ENCODE results near the gene ANKRD55.
"Not testable (repeated sequence)": the region's sequence is repeated elsewhere in the genome, so short reads cannot be mapped to it uniquely, and the experiment has no call there.

ANKRD55 gene

DNA sequence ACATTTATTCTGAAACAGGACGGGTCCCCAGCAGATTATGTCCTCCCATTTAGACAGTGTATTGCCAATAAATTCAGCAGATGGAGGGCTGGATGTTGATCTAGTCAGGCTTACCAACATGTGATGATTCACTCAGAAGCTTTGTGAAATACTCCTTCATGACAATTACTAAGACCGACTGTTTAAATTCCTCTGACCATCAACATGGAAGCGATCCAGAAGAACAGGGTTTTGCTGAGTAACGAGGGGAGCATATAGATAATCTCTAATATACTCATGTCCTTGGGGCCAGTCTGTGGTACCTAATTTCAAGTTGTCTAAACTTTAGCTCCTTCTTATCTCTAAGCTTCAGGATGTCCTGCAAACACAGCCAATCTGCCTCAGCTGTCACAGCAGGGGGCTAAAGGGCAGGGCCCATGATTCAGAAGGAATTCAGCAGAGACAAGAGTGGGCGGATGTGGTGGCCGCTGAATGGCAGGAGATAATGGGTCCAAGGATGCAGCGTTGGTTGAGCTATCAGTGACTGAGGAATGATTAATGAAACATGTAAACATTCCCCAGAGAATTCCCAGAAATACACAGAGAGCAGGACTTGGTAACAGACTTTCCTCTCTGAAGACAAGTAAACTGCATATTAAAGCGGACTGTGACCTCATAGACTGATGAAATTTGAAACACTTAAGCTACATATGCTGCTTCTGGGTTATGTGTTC lies 109.4 kb downstream of the ANKRD55 start:
- Histone ChIP-seq H3K4me1 (ENCODE audit: control insufficient read depth, insufficient read depth, low read length) (no peaks in the 10 kb centered on the region), H3K27ac (ENCODE audit: low read length) (no peak overlapping the region)

DNA sequence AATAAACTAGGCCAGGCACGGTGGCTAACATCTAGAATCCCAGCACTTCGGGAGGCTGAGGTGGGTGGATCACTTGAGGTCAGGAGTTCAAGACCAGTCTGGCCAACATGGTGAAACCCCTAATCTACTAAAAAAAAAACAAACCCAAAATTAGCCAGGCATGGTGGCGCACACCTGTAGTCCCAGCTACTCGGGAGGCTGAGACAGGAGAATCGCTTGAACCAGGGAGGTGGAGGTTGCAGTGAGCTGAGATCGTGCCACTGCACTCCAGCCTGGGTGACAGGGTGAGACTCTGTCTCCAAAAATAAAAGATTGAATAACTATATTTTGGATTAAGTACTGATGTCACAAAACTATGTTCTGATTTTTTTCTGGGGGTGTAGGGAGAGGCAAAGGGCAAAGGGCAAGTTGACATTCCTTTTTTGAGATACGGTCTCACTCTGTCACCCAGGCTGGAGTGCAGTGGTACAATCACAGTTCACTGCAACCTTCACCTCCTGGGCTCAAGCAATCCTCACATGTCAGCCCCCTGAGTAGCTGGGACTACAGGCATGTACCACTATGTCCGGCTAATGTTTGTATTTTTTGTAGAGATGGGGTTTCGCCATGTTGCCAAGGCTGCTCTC lies 110.7 kb downstream of the ANKRD55 start:
- not testable (repeated sequence) for H3K9me3 ChIP-seq (ENCODE audit: control insufficient read depth in 2 of 2, low read length in 2 of 2); H3K9ac ChIP-seq (ENCODE audit: low read length in 2 of 2); H3K27me3 ChIP-seq (ENCODE audit: control insufficient read depth in 1 of 2, insufficient read depth in 2 of 2, low read length in 2 of 2); H3K4me3 ChIP-seq (ENCODE audit: low read length in 2 of 2); H3K36me3 ChIP-seq (ENCODE audit: control insufficient read depth in 2 of 2, insufficient read depth in 2 of 2, low read length in 2 of 2); H3K27ac ChIP-seq (ENCODE audit: low read length); H3K4me1 ChIP-seq (ENCODE audit: control insufficient read depth, insufficient read depth, low read length)

More for the DNA sequence above, 109.4 kb downstream of the ANKRD55 start:
- H3K9ac ChIP-seq (ENCODE audit: low read length in 2 of 2), result no peak overlapping the region
- H3K9me3 ChIP-seq (ENCODE audit: control insufficient read depth in 2 of 2, low read length in 2 of 2), result no peaks in the 10 kb centered on the region
- no peaks in the 10 kb centered on the region for H3K27me3 ChIP-seq (ENCODE audit: control insufficient read depth in 1 of 2, insufficient read depth in 2 of 2, low read length in 2 of 2)
- no peaks in the 10 kb centered on the region for H3K36me3 ChIP-seq (ENCODE audit: control insufficient read depth in 2 of 2, insufficient read depth in 2 of 2, low read length in 2 of 2)
- no peak overlapping the region for H3K4me3 ChIP-seq (ENCODE audit: low read length in 2 of 2)

DNA sequence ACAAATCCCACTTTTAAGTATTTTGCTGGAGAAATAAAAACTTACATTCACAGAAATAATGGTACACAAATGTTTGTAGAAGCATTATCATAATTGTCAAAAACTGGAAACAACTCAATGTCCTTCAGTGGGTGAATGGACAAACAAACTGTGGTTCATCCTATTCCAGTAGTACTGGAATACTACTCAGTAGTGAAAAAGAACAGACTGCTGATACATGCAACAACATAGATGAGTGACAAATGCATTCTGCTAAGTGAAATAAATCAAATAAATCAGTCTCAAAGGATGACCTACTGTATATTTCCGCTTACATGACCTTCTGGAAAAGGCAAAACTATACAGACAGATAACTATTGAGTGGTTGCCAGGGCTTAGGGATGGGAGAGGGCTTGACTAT lies 114.1 kb downstream of the ANKRD55 start:
- H3K27me3 ChIP-seq (ENCODE audit: control insufficient read depth in 1 of 2, insufficient read depth in 2 of 2, low read length in 2 of 2), result no peaks in the 10 kb centered on the region
- no peak overlapping the region for H3K9ac ChIP-seq (ENCODE audit: low read length in 2 of 2)
- H3K4me3 ChIP-seq (ENCODE audit: low read length in 2 of 2), result no peak overlapping the region
- no peaks in the 10 kb centered on the region for H3K4me1 ChIP-seq (ENCODE audit: control insufficient read depth, insufficient read depth, low read length)
- H3K27ac ChIP-seq (ENCODE audit: low read length), result no peak overlapping the region
- H3K9me3 ChIP-seq (ENCODE audit: control insufficient read depth in 2 of 2, low read length in 2 of 2), result no peaks in the 10 kb centered on the region
- H3K36me3 ChIP-seq (ENCODE audit: control insufficient read depth in 2 of 2, insufficient read depth in 2 of 2, low read length in 2 of 2), result no peaks in the 10 kb centered on the region

DNA sequence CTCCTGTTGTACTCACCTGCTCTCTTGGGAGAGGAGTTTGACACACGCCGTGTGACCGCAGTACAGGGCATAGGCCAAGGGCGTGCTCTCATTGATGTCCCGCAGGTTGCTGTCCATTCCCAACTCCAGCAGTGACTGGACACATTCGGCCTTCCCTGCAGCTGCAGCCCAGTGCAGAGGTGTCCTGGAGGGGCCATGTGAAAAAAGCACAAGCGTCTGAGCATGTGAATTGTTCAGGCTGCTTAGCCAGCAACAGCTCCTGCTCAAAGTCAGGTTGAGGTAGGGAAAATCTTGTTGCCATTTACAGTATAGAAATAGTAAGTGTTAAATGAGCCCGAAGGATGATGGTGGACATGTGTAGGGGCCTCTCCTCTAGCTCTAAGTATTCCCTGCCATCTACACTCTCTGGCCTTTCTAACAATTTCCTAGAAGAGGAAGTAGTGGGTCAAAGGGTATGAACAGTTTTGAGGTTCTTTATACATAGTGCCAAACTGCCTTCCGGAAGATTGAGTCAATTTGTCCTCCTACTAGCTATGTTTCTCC lies 116.5 kb downstream of the ANKRD55 start:
- Histone ChIP-seq H3K9ac (ENCODE audit: low read length in 2 of 2) (no peak overlapping the region), H3K4me1 (ENCODE audit: control insufficient read depth, insufficient read depth, low read length) (no peaks in the 10 kb centered on the region), H3K27ac (ENCODE audit: low read length) (no peak overlapping the region), H3K27me3 (ENCODE audit: control insufficient read depth in 1 of 2, insufficient read depth in 2 of 2, low read length in 2 of 2) (no peaks in the 10 kb centered on the region), H3K9me3 (ENCODE audit: control insufficient read depth in 2 of 2, low read length in 2 of 2) (no peaks in the 10 kb centered on the region), H3K36me3 (ENCODE audit: control insufficient read depth in 2 of 2, insufficient read depth in 2 of 2, low read length in 2 of 2) (no peaks in the 10 kb centered on the region), H3K4me3 (ENCODE audit: low read length in 2 of 2) (no peak overlapping the region)

DNA sequence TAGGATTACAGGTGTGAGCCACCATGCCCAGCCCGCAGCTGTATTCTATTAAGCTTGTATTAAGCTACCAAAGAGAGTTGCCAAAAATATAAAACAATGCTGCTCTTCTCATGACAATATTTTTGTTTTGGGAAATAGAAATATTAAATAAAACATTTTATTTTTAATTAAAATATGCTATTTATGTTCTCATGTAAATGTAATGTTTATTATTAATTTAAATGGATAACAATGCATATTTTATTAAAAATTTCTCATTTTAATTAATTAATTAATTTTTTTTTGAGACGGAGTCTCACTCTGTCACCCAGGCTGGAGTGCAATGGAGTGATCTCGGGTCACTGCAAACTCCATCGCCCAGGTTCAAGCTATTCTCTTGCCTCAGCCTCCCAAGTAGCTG lies 117.5 kb downstream of the ANKRD55 start:
- Histone ChIP-seq H3K27ac (ENCODE audit: low read length) (no peak overlapping the region), H3K9ac (ENCODE audit: low read length in 2 of 2) (no peak overlapping the region), H3K36me3 (ENCODE audit: control insufficient read depth in 2 of 2, insufficient read depth in 2 of 2, low read length in 2 of 2) (no peaks in the 10 kb centered on the region), H3K4me3 (ENCODE audit: low read length in 2 of 2) (no peak overlapping the region), H3K4me1 (ENCODE audit: control insufficient read depth, insufficient read depth, low read length) (no peaks in the 10 kb centered on the region), H3K9me3 (ENCODE audit: control insufficient read depth in 2 of 2, low read length in 2 of 2) (no peaks in the 10 kb centered on the region), H3K27me3 (ENCODE audit: control insufficient read depth in 1 of 2, insufficient read depth in 2 of 2, low read length in 2 of 2) (no peaks in the 10 kb centered on the region)

DNA sequence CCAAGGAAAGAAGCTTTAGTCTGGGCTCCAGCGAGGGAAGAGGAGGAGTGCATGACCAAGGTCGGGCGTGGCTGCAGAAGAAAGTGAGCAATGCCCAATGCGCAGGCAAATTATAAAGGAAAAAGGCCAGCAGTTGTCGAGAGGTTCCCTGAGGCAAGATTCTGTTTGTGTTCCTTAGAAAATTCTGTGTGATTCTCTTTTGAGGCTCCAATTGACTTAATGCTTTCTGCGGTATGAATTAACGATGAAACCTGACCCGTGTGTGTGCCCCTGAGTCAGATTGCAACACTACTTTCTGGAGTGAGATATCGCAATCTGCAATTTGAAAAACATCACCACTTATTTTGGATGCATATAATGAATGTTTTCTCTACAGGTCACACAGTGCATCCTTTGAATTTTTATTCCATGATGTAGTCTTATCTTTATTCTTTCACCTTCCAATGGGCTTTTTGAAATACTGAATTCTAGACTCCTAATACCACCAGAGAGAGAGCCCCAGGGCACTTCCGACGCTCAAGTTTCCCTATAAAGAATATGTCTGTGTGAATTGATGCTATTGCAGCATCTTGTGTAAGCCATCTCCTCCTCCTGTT lies 120.5 kb downstream of the ANKRD55 start:
- no peaks in the 10 kb centered on the region for H3K9me3 ChIP-seq (ENCODE audit: control insufficient read depth in 2 of 2, low read length in 2 of 2)
- no peak overlapping the region for H3K27ac ChIP-seq (ENCODE audit: low read length)
- H3K9ac ChIP-seq (ENCODE audit: low read length in 2 of 2), result no peak overlapping the region
- no peaks in the 10 kb centered on the region for H3K4me1 ChIP-seq (ENCODE audit: control insufficient read depth, insufficient read depth, low read length)
- no peaks in the 10 kb centered on the region for H3K36me3 ChIP-seq (ENCODE audit: control insufficient read depth in 2 of 2, insufficient read depth in 2 of 2, low read length in 2 of 2)
- no peak overlapping the region for H3K4me3 ChIP-seq (ENCODE audit: low read length in 2 of 2)
- H3K27me3 ChIP-seq (ENCODE audit: control insufficient read depth in 1 of 2, insufficient read depth in 2 of 2, low read length in 2 of 2), result no peaks in the 10 kb centered on the region

DNA sequence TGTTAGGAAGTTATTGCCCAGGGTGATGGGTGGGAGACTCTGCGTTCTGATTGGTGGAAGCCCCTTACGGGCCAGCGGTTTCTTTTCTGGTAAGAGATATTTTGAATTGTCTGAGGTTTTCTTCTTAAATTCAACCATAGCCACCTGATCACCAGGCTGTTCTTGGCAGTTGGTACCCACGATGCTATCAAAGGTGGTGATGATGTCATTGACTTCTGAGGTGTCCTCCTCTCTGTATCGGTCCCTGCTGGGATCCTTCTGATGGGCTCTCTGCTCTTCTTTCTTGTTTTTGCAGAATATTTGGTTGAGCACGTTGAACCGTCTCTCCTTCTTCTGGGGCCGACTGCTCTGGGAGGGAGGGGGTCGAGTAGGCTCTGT lies 121.7 kb downstream of the ANKRD55 start:
- H3K36me3 ChIP-seq (ENCODE audit: control insufficient read depth in 2 of 2, insufficient read depth in 2 of 2, low read length in 2 of 2), result no peaks in the 10 kb centered on the region
- no peak overlapping the region for H3K27ac ChIP-seq (ENCODE audit: low read length)

DNA sequence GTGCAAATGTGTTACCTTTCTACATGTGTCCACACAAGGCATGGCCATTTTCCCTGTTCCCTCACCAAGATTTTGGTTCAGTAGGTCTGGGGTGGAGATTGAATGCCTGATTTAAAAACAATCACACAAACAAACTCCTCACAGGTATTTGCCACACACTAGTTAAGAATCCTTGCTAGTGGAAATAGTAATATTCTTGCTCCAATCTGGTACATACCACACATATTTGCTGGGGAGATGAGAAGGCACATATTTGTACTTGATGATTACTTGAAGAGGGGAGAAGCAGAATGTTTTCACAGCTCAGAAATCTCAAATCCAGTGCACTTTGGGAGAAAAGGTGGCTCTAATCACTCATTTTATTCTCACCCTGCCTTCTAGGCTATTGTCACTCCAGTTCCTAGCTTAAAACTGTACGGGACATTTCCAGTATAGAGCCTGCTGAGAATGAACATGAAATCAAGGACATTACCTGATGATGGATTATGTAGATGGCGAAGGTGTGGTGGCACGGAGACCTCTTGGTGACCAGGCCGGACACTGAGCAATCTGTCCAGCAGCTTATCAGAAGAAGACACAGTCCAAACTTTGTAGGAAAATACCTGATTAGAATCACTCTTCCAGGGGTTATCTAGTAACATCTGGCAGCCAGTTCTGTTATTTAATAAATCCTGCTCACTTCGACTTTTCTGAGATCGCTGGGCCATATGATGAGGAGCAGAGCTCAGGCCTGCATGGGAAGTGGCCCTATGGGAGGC lies 122.3 kb downstream of the ANKRD55 start:
- no peak overlapping the region for H3K4me3 ChIP-seq (ENCODE audit: low read length in 2 of 2)
- no peak overlapping the region for H3K27ac ChIP-seq (ENCODE audit: low read length)
- no peaks in the 10 kb centered on the region for H3K36me3 ChIP-seq (ENCODE audit: control insufficient read depth in 2 of 2, insufficient read depth in 2 of 2, low read length in 2 of 2)
- no peaks in the 10 kb centered on the region for H3K27me3 ChIP-seq (ENCODE audit: control insufficient read depth in 1 of 2, insufficient read depth in 2 of 2, low read length in 2 of 2)
- H3K9me3 ChIP-seq (ENCODE audit: control insufficient read depth in 2 of 2, low read length in 2 of 2), result no peaks in the 10 kb centered on the region
- H3K4me1 ChIP-seq (ENCODE audit: control insufficient read depth, insufficient read depth, low read length), result no peaks in the 10 kb centered on the region
- H3K9ac ChIP-seq (ENCODE audit: low read length in 2 of 2), result no peak overlapping the region

More for the DNA sequence above, 121.7 kb downstream of the ANKRD55 start:
- Histone ChIP-seq H3K9me3 (ENCODE audit: control insufficient read depth in 2 of 2, low read length in 2 of 2) (no peaks in the 10 kb centered on the region), H3K9ac (ENCODE audit: low read length in 2 of 2) (no peak overlapping the region), H3K4me3 (ENCODE audit: low read length in 2 of 2) (no peak overlapping the region), H3K27me3 (ENCODE audit: control insufficient read depth in 1 of 2, insufficient read depth in 2 of 2, low read length in 2 of 2) (no peaks in the 10 kb centered on the region), H3K4me1 (ENCODE audit: control insufficient read depth, insufficient read depth, low read length) (no peaks in the 10 kb centered on the region)

DNA sequence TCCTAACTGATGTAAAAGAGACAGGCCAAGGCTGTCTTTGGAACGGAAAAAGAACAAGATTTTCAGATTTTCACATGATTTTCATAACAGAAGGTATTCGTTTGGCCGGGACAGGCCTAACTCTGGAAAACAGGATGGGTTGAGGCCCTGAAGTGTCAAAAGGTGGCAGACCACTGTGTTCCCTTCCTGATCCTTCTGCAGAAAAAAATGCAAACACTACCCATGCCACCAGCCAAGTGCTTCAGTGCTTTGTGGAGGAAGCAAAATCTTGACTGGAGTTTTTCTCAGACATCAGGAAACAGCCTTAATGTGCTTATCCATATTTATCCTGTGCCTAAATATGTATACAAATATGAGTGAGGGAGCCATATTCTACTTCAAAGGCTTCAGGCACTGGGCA lies 124.9 kb downstream of the ANKRD55 start:
- no peaks in the 10 kb centered on the region for H3K36me3 ChIP-seq (ENCODE audit: control insufficient read depth in 2 of 2, insufficient read depth in 2 of 2, low read length in 2 of 2)
- H3K27ac ChIP-seq (ENCODE audit: low read length), result no peak overlapping the region
- H3K9ac ChIP-seq (ENCODE audit: low read length in 2 of 2), result no peak overlapping the region

DNA sequence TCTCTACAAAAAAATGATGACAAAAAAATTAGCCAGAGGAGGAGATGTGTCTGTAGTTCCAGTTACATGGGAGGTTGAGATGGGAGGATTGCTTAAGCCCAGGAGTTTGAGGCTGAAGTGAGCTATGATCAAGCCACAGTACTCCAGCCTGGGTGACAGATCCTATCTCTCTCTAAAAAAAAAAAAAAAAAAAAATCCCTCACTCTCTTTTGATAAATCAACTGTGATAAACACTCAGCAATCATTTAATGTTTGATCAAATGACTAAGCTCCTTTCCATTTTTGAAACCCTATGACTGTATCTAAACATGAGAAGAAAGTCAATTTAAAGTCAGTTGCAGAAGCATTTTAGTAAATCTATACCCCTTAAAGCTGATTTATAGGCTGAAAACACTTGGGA lies 126.3 kb downstream of the ANKRD55 start:
- no peaks in the 10 kb centered on the region for H3K4me1 ChIP-seq (ENCODE audit: control insufficient read depth, insufficient read depth, low read length)
- no peaks in the 10 kb centered on the region for H3K9me3 ChIP-seq (ENCODE audit: control insufficient read depth in 2 of 2, low read length in 2 of 2)
- H3K4me3 ChIP-seq (ENCODE audit: low read length in 2 of 2), result no peak overlapping the region

More for the DNA sequence above, 124.9 kb downstream of the ANKRD55 start:
- no peaks in the 10 kb centered on the region for H3K27me3 ChIP-seq (ENCODE audit: control insufficient read depth in 1 of 2, insufficient read depth in 2 of 2, low read length in 2 of 2)
- H3K9me3 ChIP-seq (ENCODE audit: control insufficient read depth in 2 of 2, low read length in 2 of 2), result no peaks in the 10 kb centered on the region
- H3K4me1 ChIP-seq (ENCODE audit: control insufficient read depth, insufficient read depth, low read length), result no peaks in the 10 kb centered on the region
- H3K4me3 ChIP-seq (ENCODE audit: low read length in 2 of 2), result no peak overlapping the region

More for the DNA sequence above, 126.3 kb downstream of the ANKRD55 start:
- Histone ChIP-seq H3K9ac (ENCODE audit: low read length in 2 of 2) (no peak overlapping the region), H3K27me3 (ENCODE audit: control insufficient read depth in 1 of 2, insufficient read depth in 2 of 2, low read length in 2 of 2) (no peaks in the 10 kb centered on the region), H3K36me3 (ENCODE audit: control insufficient read depth in 2 of 2, insufficient read depth in 2 of 2, low read length in 2 of 2) (no peaks in the 10 kb centered on the region), H3K27ac (ENCODE audit: low read length) (no peak overlapping the region)
